Ovary (tissue), 3 donors: ENCODE results near the gene TMEM117.

ENCODE experiments used
- CTCF ChIP-seq, 3 donors: fragments of 450-650 bp in 2 of 3; fragments of 200-600 bp in 1 of 3; IDR thresholded peaks; one replicate each; pipeline versions ENCODE4 v1.5.1 to v1.8.0; 2016 to 2022; ENCODE audit warnings: antibody characterized with exemption in 3 of 3, mild to moderate bottlenecking in 1 of 3
- POLR2A ChIP-seq: fragments of 450-650 bp; IDR thresholded peaks from one replicate; pipeline ENCODE4 v1.6.1; 2017; ENCODE audit warnings: antibody characterized with exemption, mild to moderate bottlenecking, moderate library complexity
- donor health status: DM: no; HTN: no; CAD: no.

GRCh38 chr12:43914923-43915468 is 79.1 kb downstream of the TMEM117 start:
- TF ChIP-seq CTCF (IDR thresholded peaks at IDR 0.05) (no peak), POLR2A (no peak)
